Measurements from ENCODE around the gene GPC6. TPM values are rescaled to one million over a fixed set of nuclear protein-coding genes. Genes with fewer than 3 reads are reported as not detected.

GPC6 gene
- total RNA-seq, 3 donors from 2014 or later (not counting 1 experiment from before 2014, with no cell fraction given): not detected

- H3K27me3 ChIP-seq (ENCODE audit: control insufficient read depth, insufficient read depth, low read length): no peaks in the 10 kb centered on the region
- ATAC-seq: no peak
- DNase-seq: no peak
- no peak for TF ChIP-seq CTCF (IDR thresholded peaks at IDR 0.05)
- Mint-ChIP-seq H3K4me1 (no peaks in the 10 kb centered on the region), H3K9me3 (peaks cover 3% of the 10 kb centered on the region in 2 donors), H3K4me3 (no peak overlapping the region), H3K36me3 (no peaks in the 10 kb centered on the region), H3K27ac (no peak overlapping the region), H3K27me3 (ENCODE audit: low read depth in 2 of 2) (no peaks in the 10 kb centered on the region)
- no peaks in the 10 kb centered on the region for H3K4me1 ChIP-seq (ENCODE audit: control insufficient read depth, insufficient read depth, low read length)
- H3K27ac ChIP-seq (ENCODE audit: low read length): no peak overlapping the region
- H3K36me3 ChIP-seq (ENCODE audit: control insufficient read depth, insufficient read depth, low read length): no peaks in the 10 kb centered on the region
- intact Hi-C loops (cut with micrococcal nuclease): no loop called here
- H3K9me3 ChIP-seq (ENCODE audit: control insufficient read depth, insufficient read depth, low read length): no peaks in the 10 kb centered on the region
- WGBS (ENCODE audit: insufficient coverage): no CpG with 5 or more reads among the region's 1 CpG
- no peak overlapping the region for H3K4me3 ChIP-seq (ENCODE audit: low read length)
These were observed 388.2 kb downstream of the GPC6 start for GRCh38 chr13:93614776-93615175.

GRCh38 chr13:93620181-93620765, 393.7 kb downstream of the GPC6 start:
- ATAC-seq (no peak), DNase-seq (no peak)
- no peaks in the 10 kb centered on the region for H3K36me3 Mint-ChIP-seq
- Histone ChIP-seq H3K36me3 (ENCODE audit: control insufficient read depth, insufficient read depth, low read length) (no peaks in the 10 kb centered on the region), H3K27me3 (ENCODE audit: control insufficient read depth, insufficient read depth, low read length) (no peaks in the 10 kb centered on the region), H3K27ac (ENCODE audit: low read length) (no peak overlapping the region), H3K4me3 (ENCODE audit: low read length) (no peak overlapping the region), H3K4me1 (ENCODE audit: control insufficient read depth, insufficient read depth, low read length) (no peaks in the 10 kb centered on the region), H3K9me3 (ENCODE audit: control insufficient read depth, insufficient read depth, low read length) (no peaks in the 10 kb centered on the region)
- no peak overlapping the region for H3K27ac Mint-ChIP-seq
- no peaks in the 10 kb centered on the region for H3K4me1 Mint-ChIP-seq
- H3K9me3 Mint-ChIP-seq: peaks cover 0 to 4% of the 10 kb centered on the region in 2 donors
- TF ChIP-seq CTCF (IDR thresholded peaks at IDR 0.05): no peak
- intact Hi-C loops (cut with micrococcal nuclease): no loop called here
- H3K4me3 Mint-ChIP-seq: no peak overlapping the region
- H3K27me3 Mint-ChIP-seq (ENCODE audit: low read depth in 2 of 2): no peaks in the 10 kb centered on the region
- WGBS (ENCODE audit: insufficient coverage): no CpG with 5 or more reads among the region's 2 CpGs

- DNase-seq (no peak), ATAC-seq (no peak)
- Histone ChIP-seq H3K36me3 (ENCODE audit: control insufficient read depth, insufficient read depth, low read length) (no peaks in the 10 kb centered on the region), H3K9me3 (ENCODE audit: control insufficient read depth, insufficient read depth, low read length) (no peaks in the 10 kb centered on the region), H3K4me1 (ENCODE audit: control insufficient read depth, insufficient read depth, low read length) (no peaks in the 10 kb centered on the region), H3K27ac (ENCODE audit: low read length) (no peak overlapping the region), H3K27me3 (ENCODE audit: control insufficient read depth, insufficient read depth, low read length) (no peaks in the 10 kb centered on the region), H3K4me3 (ENCODE audit: low read length) (no peak overlapping the region)
- no peak overlapping the region for H3K27ac Mint-ChIP-seq
- no peaks in the 10 kb centered on the region for H3K4me1 Mint-ChIP-seq
- WGBS (ENCODE audit: insufficient coverage): 92% methylated on average over 2 of the region's 2 CpGs
- H3K4me3 Mint-ChIP-seq: no peak overlapping the region
- TF ChIP-seq CTCF (IDR thresholded peaks at IDR 0.05): no peak
- H3K9me3 Mint-ChIP-seq: peaks cover 0 to 4% of the 10 kb centered on the region in 2 donors
- no peaks in the 10 kb centered on the region for H3K27me3 Mint-ChIP-seq (ENCODE audit: low read depth in 2 of 2)
- intact Hi-C loops (cut with micrococcal nuclease): no loop called here
- no peaks in the 10 kb centered on the region for H3K36me3 Mint-ChIP-seq
These were observed 394.4 kb downstream of the GPC6 start for GRCh38 chr13:93621051-93621450.

- no peaks in the 10 kb centered on the region for H3K27me3 Mint-ChIP-seq (ENCODE audit: low read depth in 2 of 2)
These were observed 395.4 kb downstream of the GPC6 start for GRCh38 chr13:93621966-93622365.

More at GRCh38 chr13:93621966-93622365, 395.4 kb downstream of the GPC6 start:
- Histone ChIP-seq H3K9me3 (ENCODE audit: control insufficient read depth, insufficient read depth, low read length) (no peaks in the 10 kb centered on the region), H3K4me1 (ENCODE audit: control insufficient read depth, insufficient read depth, low read length) (no peaks in the 10 kb centered on the region), H3K27me3 (ENCODE audit: control insufficient read depth, insufficient read depth, low read length) (no peaks in the 10 kb centered on the region), H3K36me3 (ENCODE audit: control insufficient read depth, insufficient read depth, low read length) (no peaks in the 10 kb centered on the region), H3K4me3 (ENCODE audit: low read length) (no peak overlapping the region), H3K27ac (ENCODE audit: low read length) (no peak overlapping the region)
- Mint-ChIP-seq H3K27ac (no peak overlapping the region), H3K9me3 (peaks cover 0 to 6% of the 10 kb centered on the region in 2 donors), H3K4me1 (no peaks in the 10 kb centered on the region), H3K4me3 (no peak overlapping the region), H3K36me3 (no peaks in the 10 kb centered on the region)
- TF ChIP-seq CTCF (IDR thresholded peaks at IDR 0.05): no peak
- ATAC-seq: no peak
- DNase-seq: no peak
- intact Hi-C loops (cut with micrococcal nuclease): no loop called here

Data from natural killer cell (primary cell).